Activated naive CD4-positive, alpha-beta T cell treated with anti-CD3 and anti-CD28 coated beads, Interleukin-2, amount 50 U/mL, for 72 hours (primary cell): ENCODE data around the gene TFB2M. TPM values are rescaled to one million over a fixed set of nuclear protein-coding genes. Genes with fewer than 3 reads are reported as not detected.
A peak's percentile ranks its signal among the peaks of the same experiment; 100 is the strongest.
"Not testable (repeated sequence)": the region's sequence is repeated elsewhere in the genome, so short reads cannot be mapped to it uniquely, and the experiment has no call there.

Experiments used
- ATAC-seq, 2 donors: fragments of 150-1000 bp; cut with Tn5 transposase; 2 replicates each; pipeline ENCODE4 v1.10.0; 2021; ENCODE audit warnings: mild to moderate bottlenecking in 2 of 2, moderate library complexity in 2 of 2
- DNase-seq, 2 donors: peaks; one replicate each; pipeline ENCODE4 v3.0.0; 2021 to 2022; ENCODE audit warnings: low spot score in 2 of 2
- H3K27ac Mint-ChIP-seq, 2 donors: one replicate each; pipeline ENCODE4 v1.8.0; 2022; ENCODE audit warnings: mild to moderate bottlenecking in 2 of 2, mixed read lengths in 2 of 2
- H3K36me3 Mint-ChIP-seq, 2 donors: one replicate each; pipeline ENCODE4 v1.8.0; 2022; ENCODE audit warnings: mixed read lengths in 2 of 2
- H3K9me3 Mint-ChIP-seq, 2 donors: one replicate each; pipeline ENCODE4 v1.8.0; 2022; ENCODE audit warnings: mixed read lengths in 2 of 2
- total RNA-seq, 2 donors: library from RNA; stranded (reverse); gene quantifications; one replicate each; pipeline ENCODE4 v1.2.3, GENCODE V29; 2022

Gene TFB2M
- total RNA-seq, 2 donors from 2014 or later: 11.9 to 17.6 TPM

- H3K9me3 Mint-ChIP-seq: no peaks in the 10 kb centered on the region
- H3K36me3 Mint-ChIP-seq: peaks cover 28 to 30% of the 10 kb centered on the region in 2 donors
- peak; percentile 44 to 51 for ATAC-seq
- DNase-seq: peak in 1 of 2 donors; percentile 44
- peak overlapping the region; percentile 86 to 99 for H3K27ac Mint-ChIP-seq
These were observed 3.5 kb upstream of the TFB2M start for GRCh38 chr1:246569248-246570238.

GRCh38 chr1:246567646-246568235 lies 1.7 kb upstream of the TFB2M start:
- no peaks in the 10 kb centered on the region for H3K9me3 Mint-ChIP-seq
- H3K36me3 Mint-ChIP-seq: peaks cover 28 to 30% of the 10 kb centered on the region in 2 donors
- peak overlapping the region; percentile 98 to 99 for H3K27ac Mint-ChIP-seq
- DNase-seq (no peak), ATAC-seq (no peak)

- ATAC-seq: peak; percentile 4 to 11
- no peak for DNase-seq
- H3K9me3 Mint-ChIP-seq: no peaks in the 10 kb centered on the region
- H3K27ac Mint-ChIP-seq: peak overlapping the region; percentile 98 to 99
- H3K36me3 Mint-ChIP-seq: peaks cover 28 to 30% of the 10 kb centered on the region in 2 donors
These were observed 968 bp upstream of the TFB2M start for GRCh38 chr1:246566813-246567645.

GRCh38 chr1:246565751-246566127 lies 322 bp downstream of the TFB2M start:
- Mint-ChIP-seq H3K27ac (peak overlapping the region; percentile 94 to 98), H3K36me3 (peaks cover 28 to 30% of the 10 kb centered on the region in 2 donors), H3K9me3 (no peaks in the 10 kb centered on the region)
- DNase-seq (no peak), ATAC-seq (peak in 1 of 2 donors; percentile 0)

GRCh38 chr1:246564839-246565750 lies 966 bp downstream of the TFB2M start:
- ATAC-seq: no peak
- peak overlapping the region; percentile 95 to 98 for H3K27ac Mint-ChIP-seq
- peaks cover 28 to 30% of the 10 kb centered on the region in 2 donors for H3K36me3 Mint-ChIP-seq
- no peaks in the 10 kb centered on the region for H3K9me3 Mint-ChIP-seq
- DNase-seq: no peak

- not testable (repeated sequence) for DNase-seq, H3K27ac Mint-ChIP-seq, H3K9me3 Mint-ChIP-seq, ATAC-seq
- H3K36me3 Mint-ChIP-seq: peaks cover 12 to 16% of the 10 kb centered on the region in 2 donors
These were observed 5.2 kb downstream of the TFB2M start for GRCh38 chr1:246560833-246561232.

- DNase-seq (no peak), ATAC-seq (no peak)
- Mint-ChIP-seq H3K36me3 (peaks cover 6 to 7% of the 10 kb centered on the region in 2 donors), H3K9me3 (no peaks in the 10 kb centered on the region), H3K27ac (no peak overlapping the region)
These were observed 6.8 kb downstream of the TFB2M start for GRCh38 chr1:246559310-246559709.

GRCh38 chr1:246558041-246558440 lies 8.0 kb downstream of the TFB2M start:
- Mint-ChIP-seq H3K27ac (peak overlapping the region in 1 of 2 donors; percentile 27), H3K36me3 (peaks cover 6 to 17% of the 10 kb centered on the region in 2 donors), H3K9me3 (no peaks in the 10 kb centered on the region)
- ATAC-seq (no peak), DNase-seq (no peak)

GRCh38 chr1:246554201-246554600 lies 11.9 kb downstream of the TFB2M start:
- Mint-ChIP-seq H3K36me3 (peaks cover 14 to 24% of the 10 kb centered on the region in 2 donors), H3K9me3 (no peaks in the 10 kb centered on the region), H3K27ac (no peak overlapping the region)
- no peak for ATAC-seq
- DNase-seq: no peak

GRCh38 chr1:246552110-246552509 lies 14.0 kb downstream of the TFB2M start:
- ATAC-seq: no peak
- peaks cover 14 to 29% of the 10 kb centered on the region in 2 donors for H3K36me3 Mint-ChIP-seq

GRCh38 chr1:246550402-246550801 lies 15.7 kb downstream of the TFB2M start:
- DNase-seq (no peak), ATAC-seq (no peak)
- H3K9me3 Mint-ChIP-seq: no peaks in the 10 kb centered on the region
- no peak overlapping the region for H3K27ac Mint-ChIP-seq
- peaks cover 8 to 29% of the 10 kb centered on the region in 2 donors for H3K36me3 Mint-ChIP-seq

More at GRCh38 chr1:246552110-246552509, 14.0 kb downstream of the TFB2M start:
- Mint-ChIP-seq H3K27ac (no peak overlapping the region), H3K9me3 (no peaks in the 10 kb centered on the region)
- no peak for DNase-seq

GRCh38 chr1:246549665-246550064 lies 16.4 kb downstream of the TFB2M start:
- Mint-ChIP-seq H3K36me3 (peaks cover 8 to 23% of the 10 kb centered on the region in 2 donors), H3K27ac (peak overlapping the region in 1 of 2 donors; percentile 29), H3K9me3 (no peaks in the 10 kb centered on the region)
- DNase-seq (no peak), ATAC-seq (no peak)

- Mint-ChIP-seq H3K27ac (no peak overlapping the region), H3K36me3 (peaks cover 0 to 11% of the 10 kb centered on the region in 2 donors), H3K9me3 (no peaks in the 10 kb centered on the region)
- DNase-seq (no peak), ATAC-seq (no peak)
These were observed 22.1 kb downstream of the TFB2M start for GRCh38 chr1:246544001-246544400.

GRCh38 chr1:246540738-246541491 lies 25.1 kb downstream of the TFB2M start:
- DNase-seq: no peak
- ATAC-seq: no peak
- peaks cover 0 to 5% of the 10 kb centered on the region in 2 donors for H3K36me3 Mint-ChIP-seq
- no peak overlapping the region for H3K27ac Mint-ChIP-seq
- no peaks in the 10 kb centered on the region for H3K9me3 Mint-ChIP-seq

GRCh38 chr1:246537887-246538286 lies 28.2 kb downstream of the TFB2M start:
- H3K9me3 Mint-ChIP-seq: no peaks in the 10 kb centered on the region

More at GRCh38 chr1:246537887-246538286, 28.2 kb downstream of the TFB2M start:
- Mint-ChIP-seq H3K27ac (no peak overlapping the region), H3K36me3 (peaks cover 0 to 5% of the 10 kb centered on the region in 2 donors)
- ATAC-seq (no peak), DNase-seq (no peak)
